B cell (primary cell): ENCODE data around the gene SHE. TPM values are rescaled to one million over a fixed set of nuclear protein-coding genes. Genes with fewer than 3 reads are reported as not detected.

Source experiments
- ATAC-seq: fragments of 200-7000 bp; cut with Tn5 transposase; one replicate; pipeline ENCODE4 v1.10.0; 2021; ENCODE audit warnings: low read depth, mild to moderate bottlenecking, moderate number of reproducible peaks, moderate library complexity
- CTCF ChIA-PET: fragments of 350-600 bp; sonication (Branson Sonifier 250); formaldehyde crosslinking; loops from one replicate; lab custom pipeline; 2021; ENCODE audit warnings: antibody characterized with exemption, inconsistent platforms; lab: Charles Lee
- POLR2A ChIA-PET: fragments of 350-600 bp; sonication (Branson Sonifier 250); formaldehyde crosslinking; loops from one replicate; lab custom pipeline; 2021; ENCODE audit warnings: antibody characterized with exemption; lab: Charles Lee
- DNase-seq: peaks from one replicate; pipeline ENCODE4 v3.0.0; 2013
- H2AFZ ChIP-seq: 2 replicates; pipeline ENCODE4 v1.6.1; 2012; ENCODE audit warnings: mild to moderate bottlenecking, low read depth, low read length; ENCODE audit not compliant: insufficient read depth, poor library complexity, severe bottlenecking
- H3K27ac ChIP-seq, 2 donors: 1 replicate in 1 of 2; 2 replicates in 1 of 2; pipeline ENCODE4 v1.5.1; 2012 to 2013; ENCODE audit warnings: low read length in 2 of 2, mild to moderate bottlenecking in 2 of 2, moderate library complexity in 1 of 2
- H3K27me3 ChIP-seq, 4 experiments: fragments of 200-600 bp in 1 of 4; sonication (generic) in 1 of 4; replicated peaks in 1 of 4; 1 replicate in 2 of 4; 2 replicates in 2 of 4; pipeline versions ENCODE4 v1.6.1 to v1.7.0; 2013 to 2016; ENCODE audit warnings: low read length in 3 of 4, mild to moderate bottlenecking in 2 of 4, mixed read lengths in 1 of 4, moderate library complexity in 1 of 4; ENCODE audit not compliant: insufficient read depth in 4 of 4, control insufficient read depth in 3 of 4; ENCODE audit errors: control extremely low read depth in 1 of 4
- H3K36me3 ChIP-seq, 2 experiments: replicated peaks in 1 of 2; 1 replicate in 1 of 2; 2 replicates in 1 of 2; pipeline versions ENCODE4 v1.6.1 to v1.7.1; 2013; ENCODE audit warnings: low read length in 1 of 2; ENCODE audit not compliant: insufficient read depth in 2 of 2, control insufficient read depth in 1 of 2; ENCODE audit errors: control extremely low read depth in 1 of 2, extremely low read depth in 1 of 2
- H3K4me1 ChIP-seq, 2 donors: fragments of 200-600 bp in 1 of 2; sonication (generic) in 1 of 2; 1 replicate in 1 of 2; 2 replicates in 1 of 2; pipeline versions ENCODE4 v1.5.1 to v1.6.1; 2013 to 2017; ENCODE audit warnings: low read length in 2 of 2; ENCODE audit not compliant: control insufficient read depth in 2 of 2, insufficient read depth in 2 of 2
- H3K4me2 ChIP-seq: replicated peaks from 2 replicates; pipeline ENCODE3; 2012; ENCODE audit warnings: mild to moderate bottlenecking, low read depth, low read length; ENCODE audit not compliant: poor library complexity, severe bottlenecking
- H3K4me3 ChIP-seq, 5 experiments: fragments of 200-600 bp in 1 of 5; sonication (generic) in 1 of 5; 1 replicate in 3 of 5; 2 replicates in 2 of 5; pipeline versions ENCODE4 v1.5.1 to v1.7.0; 2011 to 2016; ENCODE audit warnings: low read length in 4 of 5, mild to moderate bottlenecking in 4 of 5, low read depth in 2 of 5, control low read depth in 1 of 5, moderate library complexity in 1 of 5; ENCODE audit not compliant: insufficient read depth in 1 of 5; ENCODE audit errors: control extremely low read depth in 1 of 5, extremely low read depth in 1 of 5
- H3K79me2 ChIP-seq: fragments of 200-600 bp; sonication (generic); one replicate; pipeline ENCODE4 v1.6.0; 2016; ENCODE audit warnings: low read length; ENCODE audit not compliant: control insufficient read depth, insufficient read depth
- H3K9ac ChIP-seq: fragments of 200-600 bp; sonication (generic); 2 replicates; pipeline ENCODE4 v1.6.1; 2017; ENCODE audit warnings: mild to moderate bottlenecking, low read length, moderate library complexity
- H3K9me3 ChIP-seq, 3 donors: one replicate each; pipeline versions ENCODE4 v1.6.1 to v1.7.1; 2013; ENCODE audit warnings: low read length in 2 of 3; ENCODE audit not compliant: control insufficient read depth in 2 of 3, insufficient read depth in 1 of 3; ENCODE audit errors: control extremely low read depth in 1 of 3
- H4K20me1 ChIP-seq: 2 replicates; pipeline ENCODE4 v1.6.0; 2012; ENCODE audit warnings: mild to moderate bottlenecking, low read length; ENCODE audit not compliant: insufficient read depth, control insufficient read depth, poor library complexity, severe bottlenecking
- H3K27ac Mint-ChIP-seq: one replicate; pipeline ENCODE4 v1.8.0; 2021; ENCODE audit warnings: mixed read lengths
- H3K27me3 Mint-ChIP-seq: one replicate; pipeline ENCODE4 v1.8.0; 2021; ENCODE audit warnings: mixed read lengths
- H3K4me1 Mint-ChIP-seq: one replicate; pipeline ENCODE4 v1.8.0; 2021; ENCODE audit warnings: mixed read lengths
- H3K4me3 Mint-ChIP-seq: one replicate; pipeline ENCODE4 v1.8.0; 2021; ENCODE audit warnings: mixed read lengths
- H3K9me3 Mint-ChIP-seq: one replicate; pipeline ENCODE4 v1.8.0; 2022; ENCODE audit warnings: mixed read lengths; ENCODE audit not compliant: insufficient read depth
- EZH2 ChIP-seq: IDR thresholded peaks from 2 replicates; pipeline ENCODE4 v1.6.1; 2012; ENCODE audit warnings: borderline replicate concordance, low read depth, mild to moderate bottlenecking, moderate library complexity, low read length; ENCODE audit not compliant: insufficient read depth, poor library complexity, severe bottlenecking
- WGBS: methylation state at CpG from one replicate; pipeline ENCODE4 v1.1.5; 2013; ENCODE audit warnings: missing lambda C conversion rate; ENCODE audit not compliant: insufficient coverage; 5-methylcytosine and 5-hydroxymethylcytosine counted together
- intact Hi-C: fragments of 100-400 bp; cut with micrococcal nuclease; formaldehyde crosslinking; loops from one replicate; pipeline ENCODE4 v1.10.0; 2022
- polyA plus RNA-seq: library from polyadenylated mRNA; depleted of rRNA; stranded (reverse); fragments of >200 nt; gene quantifications from 2 replicates; pipeline ENCODE4 v1.2.3, GENCODE V29; 2012
- total RNA-seq, 2 donors: library from RNA; stranded (reverse); fragments of 120-200 nt in 1 of 2; gene quantifications; 1 replicate in 1 of 2; 2 replicates in 1 of 2; pipeline versions ENCODE4 v1.2.3 to v1.2.4, GENCODE V29; 2013 to 2022
- TF ChIP-seq, protein P1 (sequence below): fragments of 200-600 bp; IDR thresholded peaks from one replicate; pipeline ENCODE4 v1.8.0; 2022; ENCODE audit warnings: antibody characterized with exemption, mild to moderate bottlenecking

Gene SHE
- total and polyA plus RNA-seq, 2 donors (not counting 1 experiment from before 2014, with no cell fraction given): 0.01 TPM; not detected in 1

DNA sequence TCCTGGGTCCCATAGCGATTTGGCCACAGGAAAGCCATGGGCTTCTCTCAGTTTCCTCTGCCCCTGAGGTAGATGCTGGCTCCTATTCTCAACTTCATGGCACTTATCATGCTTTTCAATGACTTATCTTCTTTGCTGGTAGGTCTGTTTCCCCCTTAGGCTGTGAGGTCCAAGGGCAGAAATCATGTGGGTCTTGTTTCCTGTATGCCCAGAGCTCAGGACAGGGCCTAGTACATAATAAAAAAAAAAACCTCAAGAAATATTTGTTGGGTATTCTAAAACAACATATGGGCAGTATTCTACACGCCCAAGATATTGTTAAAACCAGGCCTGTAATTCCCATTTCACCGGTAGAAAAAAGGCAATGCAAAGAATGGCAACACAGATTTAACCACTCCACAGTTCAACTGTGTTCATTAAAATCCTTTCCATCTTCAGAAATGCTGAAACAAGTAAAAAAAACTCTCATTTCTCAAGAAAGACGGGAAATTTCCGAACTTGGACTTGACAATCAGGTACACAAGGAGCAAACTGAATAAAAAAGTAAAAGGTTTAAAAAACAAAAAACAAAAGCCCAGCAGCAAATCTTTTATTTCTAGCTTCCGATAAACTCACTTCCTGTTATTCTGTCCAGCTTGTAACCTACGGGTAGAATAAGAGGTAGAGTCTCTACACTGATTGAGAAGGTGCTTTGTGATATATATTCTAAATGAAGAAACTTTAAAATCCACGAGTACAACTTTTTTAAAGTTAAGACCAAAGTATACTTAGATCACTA, 6.5 kb downstream of the SHE start:
- ChIA-PET CTCF (interaction anchor here (1.5 to 1.8 kb wide), 3 partner anchors 15 to 51 kb away, joined by 4 to 9 read pairs (median 7); no protein-coding TSS in a partner anchor), POLR2A (interaction anchor here (0.6 kb wide), 1 partner anchor 505 kb away, joined by 3 read pairs; no protein-coding TSS in a partner anchor)
- Histone ChIP-seq H3K36me3 (no peaks in the 10 kb centered on the region), H3K79me2 (no peaks in the 10 kb centered on the region), H3K4me1 (peaks cover 60 to 62% of the 10 kb centered on the region in 2 donors), H2AFZ (no peak overlapping the region), H3K27ac (no peak overlapping the region), H4K20me1 (no peaks in the 10 kb centered on the region), H3K9ac (no peak overlapping the region), H3K27me3 (peaks cover 0 to 14% (median 12%) of the 10 kb centered on the region in 4 experiments), H3K4me3 (no peak overlapping the region), H3K9me3 (no peaks in the 10 kb centered on the region), H3K4me2 (peak overlapping the region; percentile 31)
- no peak for ATAC-seq
- no peak overlapping the region for H3K4me3 Mint-ChIP-seq
- no peak overlapping the region for H3K27ac Mint-ChIP-seq
- H3K9me3 Mint-ChIP-seq: no peaks in the 10 kb centered on the region
- no peak for DNase-seq
- TF ChIP-seq EZH2: no peak
- TF ChIP-seq, protein P1, sequence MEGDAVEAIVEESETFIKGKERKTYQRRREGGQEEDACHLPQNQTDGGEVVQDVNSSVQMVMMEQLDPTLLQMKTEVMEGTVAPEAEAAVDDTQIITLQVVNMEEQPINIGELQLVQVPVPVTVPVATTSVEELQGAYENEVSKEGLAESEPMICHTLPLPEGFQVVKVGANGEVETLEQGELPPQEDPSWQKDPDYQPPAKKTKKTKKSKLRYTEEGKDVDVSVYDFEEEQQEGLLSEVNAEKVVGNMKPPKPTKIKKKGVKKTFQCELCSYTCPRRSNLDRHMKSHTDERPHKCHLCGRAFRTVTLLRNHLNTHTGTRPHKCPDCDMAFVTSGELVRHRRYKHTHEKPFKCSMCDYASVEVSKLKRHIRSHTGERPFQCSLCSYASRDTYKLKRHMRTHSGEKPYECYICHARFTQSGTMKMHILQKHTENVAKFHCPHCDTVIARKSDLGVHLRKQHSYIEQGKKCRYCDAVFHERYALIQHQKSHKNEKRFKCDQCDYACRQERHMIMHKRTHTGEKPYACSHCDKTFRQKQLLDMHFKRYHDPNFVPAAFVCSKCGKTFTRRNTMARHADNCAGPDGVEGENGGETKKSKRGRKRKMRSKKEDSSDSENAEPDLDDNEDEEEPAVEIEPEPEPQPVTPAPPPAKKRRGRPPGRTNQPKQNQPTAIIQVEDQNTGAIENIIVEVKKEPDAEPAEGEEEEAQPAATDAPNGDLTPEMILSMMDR: no peak
- peaks cover 61% of the 10 kb centered on the region for H3K4me1 Mint-ChIP-seq
- 90% methylated on average over 3 of the region's 8 CpGs for WGBS
- H3K27me3 Mint-ChIP-seq: peaks cover 10% of the 10 kb centered on the region
- intact Hi-C loops: no loop called here

DNA sequence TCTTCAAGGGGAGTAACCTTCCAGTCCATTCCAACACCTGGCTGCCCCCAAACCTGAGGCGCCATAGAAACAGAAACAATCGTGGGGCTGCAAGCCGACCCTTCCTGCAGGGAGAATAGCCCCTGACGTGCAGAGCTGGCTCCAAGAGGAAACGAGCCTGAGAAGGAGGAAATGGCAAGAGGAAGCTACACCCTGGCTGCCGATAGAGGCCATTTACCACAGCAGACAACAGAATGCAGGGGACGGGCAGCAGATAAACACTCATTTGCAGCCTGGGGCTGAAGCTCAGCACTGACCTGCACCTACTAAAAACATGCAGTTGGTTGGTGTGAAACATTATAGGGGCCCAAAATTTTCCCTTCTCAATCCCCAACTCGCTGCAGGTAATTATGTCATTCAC, 8.9 kb downstream of the SHE start:
- H3K27me3 Mint-ChIP-seq: no peaks in the 10 kb centered on the region
- peak; percentile 61 for ATAC-seq
- Histone ChIP-seq H3K4me1 (peaks cover 65 to 68% of the 10 kb centered on the region in 2 donors), H4K20me1 (no peaks in the 10 kb centered on the region), H3K36me3 (no peaks in the 10 kb centered on the region), H2AFZ (no peak overlapping the region), H3K4me2 (peak overlapping the region; percentile 71), H3K9me3 (no peaks in the 10 kb centered on the region), H3K79me2 (no peaks in the 10 kb centered on the region), H3K4me3 (peak overlapping the region in 1 of 5 experiments; percentile 39), H3K9ac (peak overlapping the region; percentile 17), H3K27ac (peak overlapping the region in 1 of 2 donors; percentile 30), H3K27me3 (no peaks in the 10 kb centered on the region)
- H3K4me1 Mint-ChIP-seq: peaks cover 60% of the 10 kb centered on the region
- DNase-seq: peak; percentile 68
- no peaks in the 10 kb centered on the region for H3K9me3 Mint-ChIP-seq
- 8% methylated on average over 7 of the region's 8 CpGs for WGBS
- TF ChIP-seq, protein P1: no peak
- TF ChIP-seq EZH2: no peak
- CTCF ChIA-PET: interaction anchor here (4.5 kb wide), 1 partner anchor 12 kb away, joined by 46 read pairs; no protein-coding TSS in a partner anchor
- POLR2A ChIA-PET: no interaction called here
- H3K27ac Mint-ChIP-seq: peak overlapping the region; percentile 79
- H3K4me3 Mint-ChIP-seq: peak overlapping the region; percentile 79
- intact Hi-C loops: loop anchor here (1.0 kb wide), 1 partner anchor 11 kb away; no protein-coding TSS in a partner anchor
